H1 (cell line): ENCODE measurements around the gene RNASE1. TPM values are rescaled to one million over a fixed set of nuclear protein-coding genes. Genes with fewer than 3 reads are reported as not detected.

ENCODE experiments used
- CHD2 ChIP-seq: IDR thresholded peaks from 2 replicates; pipeline ENCODE4 v1.6.1; 2012; ENCODE audit warnings: low read length, improper control_type of control experiment
- polyA plus RNA-seq, 7 experiments: library from polyadenylated mRNA; depleted of rRNA in 3 of 7; stranded (reverse) in 5 of 7; unstranded in 2 of 7; fragments of >200 nt in 5 of 7; fragments of 200-250 nt in 2 of 7; gene quantifications; 1 replicate in 5 of 7; 2 replicates in 1 of 7; 4 replicates in 1 of 7; pipeline versions ENCODE4 v1.2.1 to v1.2.3, GENCODE V29; 2011 to 2013; ENCODE audit warnings: missing spikeins in 2 of 7, mixed read lengths in 2 of 7
- total RNA-seq: library from RNA; stranded (reverse); fragmentation: NEBNext Ultra II Directional; extraction: Animal tissue kit (Norgen Biotek cat#: 25700); gene quantifications from 2 replicates; pipeline ENCODE4 v1.2.1, GENCODE V29; 2021

Gene RNASE1
- total and polyA plus RNA-seq, 2 of the 8 experiments (the other 6 are each of a cell fraction or from before 2014, with no cell fraction given) = 2.2 to 13.4 TPM

- no peak for TF ChIP-seq CHD2
Observed at GRCh38 chr14:20757965-20758364, 44.7 kb downstream of the RNASE1 start (continued).
